ENCODE results near the gene IQGAP3.

GRCh38 chr1:156483397-156483796 lies 89.0 kb downstream of the IQGAP3 start:
- TF ChIP-seq CTCF (IDR thresholded peaks at IDR 0.05; ENCODE audit: poor library complexity) (no peak), EZH2 (IDR thresholded peaks at IDR 0.05; ENCODE audit: borderline replicate concordance) (no peak), EZH2phosphoT487 (IDR thresholded peaks at IDR 0.05; ENCODE audit: low read depth, severe bottlenecking, unreplicated experiment) (no peak)
